Spleen (tissue), 7 donors: ENCODE data around the gene RBM14.

Experiments
- POLR2A ChIP-seq, 3 donors: fragments of 450-650 bp; IDR thresholded peaks; one replicate each; pipeline ENCODE4 v1.5.1; 2017; ENCODE audit warnings: antibody characterized with exemption in 3 of 3, mild to moderate bottlenecking in 1 of 3
- POLR2AphosphoS5 ChIP-seq, 3 donors: sonication (generic); formaldehyde crosslinking; IDR thresholded peaks; one replicate each; pipeline ENCODE4 v1.5.1; 2017; ENCODE audit warnings: antibody characterized with exemption in 3 of 3
- TF ChIP-seq, protein P1 (sequence below), 11 experiments: fragments of 200-600 bp in 7 of 11; fragments of 450-650 bp in 4 of 11; sonication (generic) in 4 of 11; IDR thresholded peaks in 8 of 11; conservative IDR thresholded peaks in 3 of 11; 1 replicate in 7 of 11; 2 replicates in 4 of 11; pipeline versions ENCODE4 v1.4.0 to v1.8.0; 2016 to 2021; ENCODE audit warnings: antibody characterized with exemption in 11 of 11, inconsistent platforms in 4 of 11, mild to moderate bottlenecking in 1 of 11
- donor health status: DM: no; HTN: no; CAD: no; lungs with moderate emphysema.
- donor health status: DM: no; HTN: no; CAD: no.
- donor health status: DM: no; HTN: no; CAD: no.

GRCh38 chr11:66616379-66617154, at the start of gene RBM14:
- TF ChIP-seq POLR2A (IDR thresholded peaks at IDR 0.05), result peak; percentile 91 to 97 (median 97)
- TF ChIP-seq POLR2AphosphoS5 (IDR thresholded peaks at IDR 0.05), result peak; percentile 100
- TF ChIP-seq, protein P1, sequence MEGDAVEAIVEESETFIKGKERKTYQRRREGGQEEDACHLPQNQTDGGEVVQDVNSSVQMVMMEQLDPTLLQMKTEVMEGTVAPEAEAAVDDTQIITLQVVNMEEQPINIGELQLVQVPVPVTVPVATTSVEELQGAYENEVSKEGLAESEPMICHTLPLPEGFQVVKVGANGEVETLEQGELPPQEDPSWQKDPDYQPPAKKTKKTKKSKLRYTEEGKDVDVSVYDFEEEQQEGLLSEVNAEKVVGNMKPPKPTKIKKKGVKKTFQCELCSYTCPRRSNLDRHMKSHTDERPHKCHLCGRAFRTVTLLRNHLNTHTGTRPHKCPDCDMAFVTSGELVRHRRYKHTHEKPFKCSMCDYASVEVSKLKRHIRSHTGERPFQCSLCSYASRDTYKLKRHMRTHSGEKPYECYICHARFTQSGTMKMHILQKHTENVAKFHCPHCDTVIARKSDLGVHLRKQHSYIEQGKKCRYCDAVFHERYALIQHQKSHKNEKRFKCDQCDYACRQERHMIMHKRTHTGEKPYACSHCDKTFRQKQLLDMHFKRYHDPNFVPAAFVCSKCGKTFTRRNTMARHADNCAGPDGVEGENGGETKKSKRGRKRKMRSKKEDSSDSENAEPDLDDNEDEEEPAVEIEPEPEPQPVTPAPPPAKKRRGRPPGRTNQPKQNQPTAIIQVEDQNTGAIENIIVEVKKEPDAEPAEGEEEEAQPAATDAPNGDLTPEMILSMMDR (IDR thresholded peaks at IDR 0.05 in 8 of 11, conservative IDR thresholded peaks at IDR 0.05 in 3 of 11), result peak in 2 of 11 experiments; percentile 3 to 28
